A673 (cell line): ENCODE data around the gene KDM5A.

Experiments
- CTCF ChIP-seq: fragments of 300-800, 200-600 bp; sonication (generic); conservative IDR thresholded peaks from 2 replicates; pipeline ENCODE4 v1.5.1; 2017; ENCODE audit warnings: low read depth, mild to moderate bottlenecking, antibody characterized with exemption, low read length, moderate library complexity, mixed read lengths
- EZH2 ChIP-seq: fragments of 200-600 bp; sonication (generic); IDR thresholded peaks from 2 replicates; pipeline ENCODE4 v1.6.1; 2017; ENCODE audit warnings: borderline replicate concordance, low read depth, mild to moderate bottlenecking, mixed read lengths, antibody characterized with exemption, low read length; ENCODE audit not compliant: poor library complexity, severe bottlenecking

GRCh38 chr12:278046-278445, 111.1 kb downstream of the KDM5A start:
- TF ChIP-seq CTCF (no peak), EZH2 (no peak)
